Eye (tissue), 1 donor: Measurements from ENCODE around the gene TNIK.
"Not testable (repeated sequence)": the region's sequence is repeated elsewhere in the genome, so short reads cannot be mapped to it uniquely, and the experiment has no call there.

Source experiments
- DNase-seq: peaks from one replicate; pipeline ENCODE4 v3.0.0-alpha.2; 2015

Gene TNIK

GRCh38 chr3:171304498-171304897, 155.7 kb downstream of the TNIK start:
- DNase-seq, result not testable (repeated sequence)

GRCh38 chr3:171304017-171304416, 156.2 kb downstream of the TNIK start:
- DNase-seq, result not testable (repeated sequence)

DNA sequence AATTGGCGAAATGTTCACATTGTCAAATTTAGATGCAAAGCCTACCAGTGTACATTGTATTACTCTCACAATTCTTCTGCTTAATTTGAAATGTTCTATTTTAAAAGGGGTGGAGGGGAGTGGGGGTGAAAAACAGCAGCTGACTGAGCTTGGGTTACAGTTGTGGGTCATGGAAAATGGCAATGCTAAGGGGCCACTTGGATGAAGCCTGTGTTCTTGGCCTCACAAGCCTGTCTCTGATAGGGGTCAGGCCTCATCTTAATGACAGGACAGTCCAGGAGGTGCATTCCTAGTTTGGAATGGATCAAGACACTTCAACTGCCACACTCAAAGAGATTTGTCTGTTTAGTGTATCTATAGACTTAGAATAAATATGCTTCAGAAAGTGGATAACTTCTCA, 158.2 kb downstream of the TNIK start:
- DNase-seq, result no peak

- no peak for DNase-seq
These were observed 159.2 kb downstream of the TNIK start for GRCh38 chr3:171301002-171301401.

DNA sequence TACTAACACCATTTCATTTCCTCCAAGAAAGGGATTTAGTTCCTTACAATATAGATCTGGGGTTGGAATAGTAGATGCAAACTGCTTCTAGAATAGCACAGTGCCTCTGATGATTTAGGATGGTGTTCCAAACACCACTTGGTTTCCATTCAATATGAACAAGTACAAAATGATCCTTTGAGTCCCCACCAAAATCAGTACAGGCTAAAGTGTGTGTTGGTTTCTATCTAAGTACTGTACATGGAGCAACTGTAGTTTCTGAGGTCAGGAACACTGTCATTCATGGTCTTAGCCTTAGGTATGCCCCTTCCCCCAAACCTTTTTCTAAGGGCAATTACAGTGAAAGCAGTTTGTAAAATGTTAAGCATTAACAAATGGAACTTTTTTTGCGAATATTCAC, 162.3 kb downstream of the TNIK start:
- no peak for DNase-seq

GRCh38 chr3:171297207-171297606, 163.0 kb downstream of the TNIK start:
- DNase-seq, result no peak

GRCh38 chr3:171295484-171296373, 164.5 kb downstream of the TNIK start:
- DNase-seq, result no peak

DNA sequence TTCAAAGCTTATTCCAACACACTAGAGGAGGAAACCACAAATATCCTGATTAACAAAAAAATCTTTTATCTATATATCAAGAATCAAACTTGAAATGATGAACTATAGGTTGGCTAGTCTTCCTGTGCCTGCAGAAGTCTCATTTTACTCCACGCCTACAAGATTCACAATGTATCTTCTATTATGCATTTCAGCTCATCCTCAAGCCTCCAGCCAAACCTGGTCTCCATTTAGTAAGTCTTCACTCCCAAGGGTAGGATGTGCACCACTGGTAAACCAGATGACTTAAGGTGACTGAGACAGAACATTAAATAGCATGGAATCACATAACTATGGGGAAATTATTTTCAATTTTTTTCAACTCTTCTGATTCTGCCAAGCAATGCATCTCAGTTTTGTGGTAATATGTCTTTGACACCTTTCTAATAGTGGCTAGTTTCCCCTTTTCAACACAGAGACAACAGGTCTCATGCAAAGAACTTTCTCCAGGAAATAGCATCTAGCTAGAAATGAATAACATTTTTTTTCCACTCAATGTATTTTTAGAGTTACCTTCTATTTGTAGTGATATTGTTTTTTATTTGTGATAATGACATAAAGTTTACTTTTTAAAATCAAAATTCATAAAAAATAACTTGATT, 166.9 kb downstream of the TNIK start:
- no peak for DNase-seq

- no peak for DNase-seq
These were observed 169.5 kb downstream of the TNIK start for GRCh38 chr3:171290680-171291079.

- DNase-seq, result no peak
These were observed 170.9 kb downstream of the TNIK start for GRCh38 chr3:171289291-171289690.

GRCh38 chr3:171287761-171288160, 172.4 kb downstream of the TNIK start:
- not testable (repeated sequence) for DNase-seq

GRCh38 chr3:171286580-171287249, 173.5 kb downstream of the TNIK start:
- DNase-seq, result no peak

GRCh38 chr3:171285287-171285686, 174.9 kb downstream of the TNIK start:
- DNase-seq, result no peak

- peak; percentile 46 for DNase-seq
These were observed 175.7 kb downstream of the TNIK start for GRCh38 chr3:171284308-171285075.

- no peak for DNase-seq
These were observed 176.4 kb downstream of the TNIK start for GRCh38 chr3:171283848-171284222.

- no peak for DNase-seq
These were observed 176.9 kb downstream of the TNIK start for GRCh38 chr3:171283183-171283847.

DNA sequence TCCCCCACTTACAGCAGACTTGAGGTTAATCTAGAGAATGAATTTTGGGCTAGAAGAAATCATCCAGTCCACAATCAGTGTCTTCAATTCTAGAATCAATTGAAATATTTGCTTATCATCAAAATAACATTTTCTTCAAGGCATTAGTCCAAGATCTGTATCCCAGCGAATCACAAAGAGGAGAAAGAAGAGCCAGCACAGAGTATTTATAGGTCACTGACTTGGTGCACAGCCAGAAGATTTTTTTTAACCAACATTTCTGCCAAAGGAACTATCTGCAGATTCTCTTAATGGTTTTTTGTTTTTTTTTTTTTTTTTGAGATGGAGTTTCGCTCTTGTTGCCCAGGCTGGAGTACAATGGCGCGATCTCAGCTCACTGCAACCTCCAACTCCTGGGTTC, 178.2 kb downstream of the TNIK start:
- peak; percentile 18 for DNase-seq

DNA sequence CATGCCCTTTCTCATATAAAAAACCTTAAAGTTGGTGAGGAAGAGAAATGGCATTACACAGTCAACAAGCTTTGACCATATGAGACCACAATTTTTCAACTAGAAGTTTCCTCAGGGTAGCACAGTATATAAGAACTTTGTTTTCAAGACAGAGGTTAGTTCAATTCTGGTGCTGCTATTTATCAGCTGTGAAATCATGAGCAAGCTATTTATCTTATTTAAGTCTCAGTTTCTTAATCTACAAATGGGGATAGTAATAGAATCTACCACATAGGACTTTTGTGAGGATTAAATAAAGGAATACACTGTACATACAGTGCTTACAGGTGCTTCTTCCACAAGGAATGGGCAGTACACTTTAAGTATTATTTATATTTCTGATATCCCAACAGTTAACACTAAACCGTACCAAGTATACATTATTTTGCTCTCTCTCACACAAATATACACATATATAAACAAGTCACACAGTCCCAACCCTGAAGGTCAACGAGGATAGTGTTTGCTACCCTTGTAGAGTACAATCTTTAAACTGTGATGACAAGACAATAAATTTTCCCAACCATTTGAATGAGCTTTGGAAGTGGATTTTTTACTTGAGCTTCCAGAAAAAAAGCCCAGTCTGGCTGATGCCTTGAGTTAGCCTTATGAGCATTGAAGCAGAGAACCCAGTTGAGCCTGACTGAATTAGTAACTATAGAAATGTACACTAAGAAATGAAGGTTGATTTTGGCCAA, 178.8 kb downstream of the TNIK start:
- no peak for DNase-seq

DNA sequence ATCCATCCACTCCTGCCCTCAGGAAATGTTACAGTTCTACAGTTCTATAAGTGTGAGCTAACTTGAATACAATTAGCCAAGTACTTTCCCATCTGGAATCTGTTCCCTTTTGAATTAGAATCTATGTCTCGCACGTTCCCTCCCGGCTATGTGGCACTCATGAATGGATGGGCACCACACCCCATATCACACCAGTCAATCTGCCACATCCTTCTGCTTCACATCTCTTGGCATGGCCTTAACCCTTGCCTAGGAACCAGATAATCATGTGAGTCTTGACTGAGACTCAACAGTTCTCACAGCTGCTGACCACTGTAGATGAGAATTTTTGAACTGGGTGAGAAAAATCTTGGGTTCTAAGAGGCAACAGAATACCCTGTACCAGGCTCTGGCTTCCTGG, 180.2 kb downstream of the TNIK start:
- DNase-seq, result no peak

DNA sequence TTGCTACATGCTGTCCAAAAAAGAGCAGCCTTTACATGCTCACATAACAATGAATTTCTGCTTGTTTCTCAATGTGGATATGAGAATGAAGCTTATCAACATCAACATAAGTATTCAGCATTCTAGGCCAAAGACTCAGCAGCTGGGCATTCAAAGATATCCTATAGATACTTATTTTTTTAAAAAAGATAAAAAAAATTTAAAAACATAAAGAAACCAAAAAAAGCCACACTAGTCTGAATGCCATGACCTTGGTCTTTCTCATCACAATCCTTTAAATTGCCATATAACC, 182.0 kb downstream of the TNIK start:
- DNase-seq, result no peak

DNA sequence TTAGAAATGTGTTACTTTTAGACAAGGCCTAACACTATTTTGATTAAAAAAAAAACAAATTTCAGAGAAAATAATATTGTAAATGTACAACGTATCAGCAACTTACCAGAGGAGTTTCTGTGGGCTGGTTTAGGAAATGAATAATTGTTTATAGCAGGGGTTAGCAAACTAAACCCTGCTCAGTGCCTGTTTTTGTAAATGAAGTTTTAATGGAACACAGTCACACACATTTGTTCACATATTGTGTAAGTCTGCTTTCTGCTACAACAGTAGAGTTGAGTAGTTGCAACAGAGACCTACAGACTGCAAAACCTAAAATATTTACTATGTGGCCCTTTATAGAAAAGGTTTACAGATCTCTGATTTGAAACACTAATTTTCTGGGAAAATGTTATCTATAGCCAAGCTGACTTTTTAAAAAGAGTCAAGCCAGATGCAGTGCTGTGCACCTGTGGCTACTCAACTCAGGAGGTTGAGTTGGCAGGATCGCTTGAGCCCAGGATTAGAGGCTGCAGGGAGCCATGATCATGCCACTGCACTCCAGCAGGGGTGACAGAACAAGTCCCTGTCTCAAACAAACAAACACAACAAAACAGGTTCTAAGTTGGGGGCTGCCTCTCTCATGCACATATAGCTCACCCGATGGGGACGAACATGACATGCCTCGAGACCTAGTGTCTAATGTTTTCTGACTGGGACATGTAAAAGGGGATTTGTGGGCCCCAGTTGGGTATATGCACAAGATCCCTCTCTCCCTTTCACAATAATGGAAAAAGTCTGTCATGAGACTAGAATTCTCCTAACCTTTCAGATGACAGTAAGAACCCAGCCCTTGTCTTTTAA, 182.5 kb downstream of the TNIK start:
- DNase-seq, result no peak
